Measurements from ENCODE around the gene POMP.
"Not testable (repeated sequence)": the region's sequence is repeated elsewhere in the genome, so short reads cannot be mapped to it uniquely, and the experiment has no call there.

The POMP gene

DNA sequence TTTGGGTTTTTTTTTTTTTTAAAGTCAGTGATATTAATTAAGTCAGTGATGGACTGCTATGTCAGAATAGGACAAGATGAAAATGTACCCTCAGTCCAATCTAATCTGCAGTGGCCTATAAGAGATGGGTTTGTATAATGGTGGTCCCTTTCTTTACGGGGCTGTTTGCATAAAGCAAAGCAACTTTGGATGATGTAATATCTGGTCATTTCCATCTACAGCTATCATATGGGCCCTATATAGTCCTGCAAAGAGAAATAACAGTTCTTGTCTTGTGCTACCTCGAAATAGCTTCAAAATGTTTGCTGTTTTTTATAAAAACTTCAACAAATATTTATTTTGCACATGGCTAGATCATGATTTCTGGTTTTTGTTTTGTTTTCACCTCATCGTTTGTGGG lies 20.2 kb upstream of the POMP start:
- DNase-seq, result no peak

DNA sequence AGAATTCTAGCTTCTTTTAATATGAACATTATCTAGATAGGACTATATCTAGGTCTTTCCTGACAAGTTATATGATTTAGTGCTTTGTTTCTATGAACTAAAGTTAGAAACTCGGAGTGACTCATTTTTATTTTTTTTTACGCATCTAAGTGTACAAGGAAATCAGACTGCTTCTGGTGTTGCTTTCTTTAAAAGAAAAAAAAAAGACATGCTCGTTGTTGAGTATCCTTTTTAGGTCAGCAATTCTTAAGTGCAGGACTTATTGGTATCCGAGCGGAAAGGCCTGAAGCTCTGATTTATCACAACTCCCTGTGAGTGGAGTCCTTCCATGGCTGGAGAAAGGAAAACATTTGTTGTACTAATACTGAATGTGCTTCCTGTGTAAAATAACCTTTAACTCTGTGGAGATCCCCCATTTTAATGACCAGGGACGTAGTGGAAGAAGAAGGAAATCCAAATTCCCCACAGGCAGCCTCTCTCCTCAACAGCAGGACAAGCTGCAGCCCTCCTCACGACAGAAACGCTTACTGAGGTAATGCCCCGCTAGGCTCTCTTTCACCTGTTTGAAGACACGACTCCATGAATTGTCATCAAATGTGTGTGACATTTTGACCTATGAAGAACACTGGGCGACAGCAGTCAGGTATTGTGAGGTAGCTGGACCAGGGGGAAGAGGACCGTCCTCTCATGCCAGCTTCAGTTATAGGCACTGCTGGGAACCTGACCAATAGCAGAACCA lies 17.9 kb upstream of the POMP start:
- DNase-seq, result no peak

DNA sequence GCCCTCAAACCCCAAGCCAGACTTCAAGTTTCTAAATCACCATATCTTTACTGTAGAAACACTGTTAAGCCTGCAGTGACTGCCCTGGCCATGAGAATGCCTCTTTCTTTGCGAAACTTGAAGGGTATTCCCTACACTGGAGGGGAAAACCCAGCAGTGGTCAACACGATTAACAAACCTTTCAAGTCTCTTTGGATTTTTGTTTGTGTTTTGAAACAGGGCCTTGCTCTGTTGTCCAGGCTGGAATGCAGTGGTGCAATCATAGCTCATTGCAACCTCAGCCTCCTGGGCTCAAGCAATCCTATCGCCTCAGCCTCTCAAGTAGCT lies 17.4 kb upstream of the POMP start:
- no peak for DNase-seq

DNA sequence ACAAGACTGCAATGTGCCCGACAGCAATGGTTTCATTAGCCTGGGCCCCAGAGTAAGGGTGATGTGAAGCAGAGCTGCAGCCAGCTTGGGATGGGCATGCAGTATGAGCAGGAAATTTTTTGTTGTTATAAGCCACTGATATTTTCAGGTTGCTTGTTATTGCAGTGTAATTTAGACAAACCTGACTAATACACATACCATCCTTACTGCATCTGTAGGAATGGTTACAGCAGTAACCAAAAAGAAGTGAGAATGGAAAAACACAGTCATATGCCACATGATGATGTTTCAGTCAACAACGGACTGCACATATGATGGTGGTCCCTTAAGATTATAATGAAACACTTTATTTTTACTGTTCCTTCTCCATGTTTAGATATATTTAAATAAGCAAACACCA lies 8.6 kb upstream of the POMP start:
- no peak for DNase-seq

DNA sequence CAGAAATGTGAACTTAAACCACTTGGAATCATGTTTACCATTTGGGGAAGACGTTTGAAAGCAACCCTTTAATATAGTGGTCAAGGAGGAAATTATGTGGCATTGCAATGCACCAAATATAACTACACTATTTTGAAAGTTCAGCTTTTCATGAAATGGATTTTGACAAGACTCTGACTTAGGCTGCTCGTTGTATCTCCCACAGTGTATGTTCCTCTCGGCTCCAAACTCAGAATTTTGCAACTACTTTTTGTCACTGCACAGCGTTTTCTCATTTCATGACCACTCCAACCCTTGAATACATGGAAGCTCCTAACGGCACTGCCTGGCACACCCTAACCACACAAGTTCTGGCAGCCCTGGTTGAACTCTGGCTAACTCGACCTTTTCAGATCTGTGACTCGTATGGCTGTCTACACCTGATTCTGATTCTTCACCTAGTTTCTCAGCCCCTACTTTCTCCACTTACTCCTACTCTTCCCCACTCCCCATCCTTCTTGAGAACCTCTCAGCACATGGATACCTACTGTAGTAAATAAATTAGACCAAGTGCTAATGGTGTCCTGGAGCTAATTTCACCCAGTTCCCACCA lies 7.0 kb upstream of the POMP start:
- no peak for DNase-seq

DNA sequence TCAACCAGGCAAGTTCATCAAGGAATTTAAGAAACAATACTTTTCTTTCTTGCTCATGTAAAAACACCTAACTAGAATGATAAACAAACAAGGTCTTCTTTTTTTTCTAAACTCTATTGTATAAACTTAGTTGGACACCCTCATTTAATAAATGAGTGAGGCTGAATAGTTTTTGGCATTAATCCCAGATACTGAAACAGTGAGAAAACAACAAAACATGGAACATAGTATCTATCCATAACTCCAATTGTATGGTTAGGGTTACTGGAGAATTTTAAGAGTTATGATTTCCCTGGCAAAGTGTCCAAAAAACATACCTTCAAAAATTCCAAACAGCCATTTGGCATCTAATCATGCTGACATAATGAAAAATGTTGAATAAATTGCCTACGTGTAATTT lies 5.8 kb upstream of the POMP start:
- DNase-seq, result no peak

DNA sequence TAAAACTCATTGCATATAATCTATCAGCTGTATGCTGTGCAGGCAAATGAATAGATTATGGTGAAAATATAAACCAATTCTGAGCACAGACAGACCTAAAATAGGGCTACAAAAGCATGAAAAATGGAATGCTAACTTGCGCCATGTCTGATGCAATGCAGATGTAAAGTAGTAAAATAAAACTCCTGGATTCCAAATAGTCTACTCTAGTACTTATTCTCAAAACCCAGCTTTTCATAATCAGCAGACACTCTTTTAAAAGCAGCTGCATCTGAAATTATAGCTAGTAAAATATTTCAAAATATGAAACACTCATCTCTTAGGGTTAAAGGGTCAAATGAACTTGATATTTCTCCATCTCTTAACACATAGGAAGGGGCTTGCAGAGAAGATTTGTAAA lies 4.7 kb upstream of the POMP start:
- DNase-seq, result no peak

DNA sequence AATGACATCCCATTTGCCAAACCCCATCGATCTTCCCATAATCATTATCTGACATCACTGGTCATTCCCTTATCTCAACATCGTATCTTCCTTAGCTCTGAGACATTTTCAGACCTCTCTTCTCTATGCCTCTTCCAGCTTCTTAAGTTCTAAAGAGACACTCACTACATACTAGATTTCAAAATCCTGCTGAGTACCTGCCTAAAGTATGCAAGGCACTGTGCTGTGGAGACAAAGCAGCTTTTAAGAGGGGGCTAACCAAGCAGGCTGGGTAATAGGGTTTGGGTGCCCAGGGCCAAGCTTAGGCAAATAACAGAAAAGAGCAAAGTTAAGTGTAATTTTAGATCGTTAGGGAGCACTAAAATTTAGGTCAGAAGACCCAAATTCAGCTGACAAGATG lies 3.4 kb upstream of the POMP start:
- no peak for DNase-seq

DNA sequence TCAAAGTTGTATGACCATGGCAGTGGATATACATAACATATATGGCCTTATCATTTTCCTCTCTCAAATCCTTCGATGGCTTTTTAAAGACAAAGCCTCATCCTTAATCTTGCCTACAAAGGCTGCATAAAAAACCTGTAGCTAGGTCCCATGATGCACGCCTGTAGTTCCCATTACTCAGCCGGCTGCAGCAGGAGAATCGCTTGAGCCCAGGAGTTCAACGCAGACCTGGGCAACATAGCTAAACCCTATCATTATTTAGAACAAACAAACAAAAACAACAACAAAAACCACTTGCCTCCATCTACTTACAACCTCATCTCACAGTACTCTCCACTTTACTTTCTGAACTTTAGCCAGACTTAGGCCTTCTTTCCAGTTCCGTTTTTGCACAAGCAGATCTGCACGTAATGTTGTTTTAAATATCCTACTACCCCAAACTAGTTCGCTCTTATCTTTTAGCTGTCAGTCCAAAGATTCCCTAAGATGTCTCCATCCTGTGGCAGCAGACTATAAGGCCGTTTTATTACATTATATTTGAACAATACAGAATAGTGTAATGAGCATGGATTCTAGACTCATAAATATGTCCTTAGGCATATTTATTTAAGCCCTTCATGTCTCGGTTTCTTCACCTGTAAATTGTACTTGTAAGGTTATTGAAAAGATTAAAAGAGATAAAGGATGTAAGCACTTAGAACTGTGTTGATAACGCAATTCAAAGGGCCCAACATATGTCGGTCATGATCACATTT lies 969 bp upstream of the POMP start:
- peak in 1 of 2 experiments; percentile 33 for DNase-seq

DNA sequence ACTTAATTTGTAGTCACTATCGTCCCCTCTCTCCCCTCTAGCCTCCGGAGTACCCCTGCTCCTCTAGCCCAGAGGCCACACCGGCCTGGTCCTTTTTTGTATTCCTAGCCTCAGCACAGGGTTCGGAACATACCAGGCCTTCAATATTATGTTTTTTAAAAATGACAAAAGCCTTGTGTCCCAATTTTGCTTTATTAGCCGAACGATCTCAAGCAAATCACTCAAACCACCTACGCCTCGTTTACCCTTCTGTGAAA lies 463 bp upstream of the POMP start:
- peak in 1 of 2 experiments; percentile 64 for DNase-seq

DNA sequence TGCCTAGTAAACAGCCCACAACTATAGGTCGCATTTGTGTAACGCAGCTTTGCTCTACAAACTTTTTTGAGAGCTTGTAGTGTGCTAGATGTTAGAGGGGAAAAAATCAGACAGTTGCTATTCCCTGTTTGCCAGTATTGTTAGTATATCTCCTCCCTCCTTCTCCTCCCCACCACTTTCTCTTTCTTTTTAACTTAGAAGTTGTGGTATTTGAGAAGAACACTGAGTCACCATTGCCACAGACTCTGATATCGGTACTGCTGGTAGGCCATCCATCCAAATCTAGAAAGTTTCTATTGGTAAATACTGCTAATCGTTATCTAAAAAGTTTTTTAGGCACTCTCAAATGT lies 666 bp downstream of the POMP start:
- DNase-seq, result no peak

DNA sequence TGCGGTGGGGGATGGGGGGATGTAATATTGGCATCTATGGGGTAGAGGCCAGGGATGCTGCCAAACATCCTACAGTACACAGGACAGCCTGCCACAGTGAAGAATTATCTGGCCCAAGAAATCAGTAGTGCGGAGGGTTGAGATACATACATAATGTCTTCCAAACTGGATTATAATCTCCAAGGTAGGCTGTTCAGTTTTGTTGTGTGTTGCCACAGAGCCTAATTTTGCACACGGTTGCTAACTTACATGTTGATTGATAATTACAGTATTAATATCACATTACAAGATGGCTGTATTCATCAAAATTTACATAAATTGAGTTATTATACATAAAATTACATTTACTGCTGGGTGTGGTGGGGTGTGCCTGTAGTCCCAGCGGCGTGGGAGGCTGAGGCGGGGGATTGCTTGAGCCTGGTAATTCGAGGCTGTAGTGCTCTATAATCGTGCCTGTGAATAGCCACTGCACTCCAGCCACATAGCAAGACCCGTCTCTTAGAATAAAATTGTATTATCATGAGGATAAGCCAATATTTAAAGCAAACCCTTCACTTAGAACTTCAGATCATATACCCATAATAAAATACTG lies 8.1 kb downstream of the POMP start:
- no peak for DNase-seq

DNA sequence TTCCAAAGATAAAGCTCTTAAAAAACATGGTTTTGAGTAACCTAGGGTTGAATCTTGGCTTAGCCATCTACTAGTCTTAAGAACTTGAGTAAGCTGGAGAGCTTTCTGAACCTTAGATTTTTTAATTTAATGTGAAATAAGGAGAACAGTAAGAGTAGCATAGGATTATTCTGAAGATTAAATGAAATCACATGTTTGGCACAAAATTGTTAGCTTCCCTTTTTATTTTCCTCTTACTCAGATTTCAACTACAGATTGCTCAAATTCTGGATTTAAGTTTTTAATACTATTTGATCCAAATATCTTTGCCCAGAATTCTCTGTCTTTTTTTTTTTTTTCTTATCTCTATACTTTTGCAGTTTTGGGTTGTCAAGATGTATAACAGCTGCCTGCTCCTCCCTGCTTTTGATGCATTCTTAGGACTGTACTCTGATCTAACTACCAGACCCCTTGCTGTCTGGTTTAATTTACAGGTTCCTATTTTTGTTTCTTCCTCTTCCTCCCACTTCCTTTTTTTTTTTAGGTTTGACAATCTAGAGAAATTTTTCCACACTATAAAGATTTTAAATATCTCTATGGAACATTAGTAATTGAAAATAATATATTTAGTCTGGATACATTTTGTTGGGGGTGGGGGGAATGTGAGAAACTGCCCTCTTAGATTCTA lies 12.3 kb downstream of the POMP start:
- DNase-seq, result no peak

DNA sequence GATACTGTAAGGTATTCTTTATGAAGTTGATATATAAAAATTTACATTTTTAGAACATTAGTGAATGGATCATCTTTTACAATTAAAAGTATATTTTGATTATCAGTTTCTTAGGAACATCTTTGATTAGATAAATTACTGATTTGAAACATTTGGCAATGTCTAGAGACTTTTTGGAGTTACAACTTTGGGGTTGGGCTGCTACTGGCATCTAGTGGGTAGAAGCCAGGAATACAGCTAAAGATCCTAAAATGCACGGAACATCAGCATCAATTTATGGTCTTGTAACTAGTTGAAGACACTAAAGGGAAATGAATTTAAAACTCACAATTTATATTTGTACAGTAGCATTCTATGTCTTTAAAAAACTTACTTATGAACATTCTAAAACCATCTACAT lies 19.9 kb downstream of the POMP start:
- no peak for DNase-seq

DNA sequence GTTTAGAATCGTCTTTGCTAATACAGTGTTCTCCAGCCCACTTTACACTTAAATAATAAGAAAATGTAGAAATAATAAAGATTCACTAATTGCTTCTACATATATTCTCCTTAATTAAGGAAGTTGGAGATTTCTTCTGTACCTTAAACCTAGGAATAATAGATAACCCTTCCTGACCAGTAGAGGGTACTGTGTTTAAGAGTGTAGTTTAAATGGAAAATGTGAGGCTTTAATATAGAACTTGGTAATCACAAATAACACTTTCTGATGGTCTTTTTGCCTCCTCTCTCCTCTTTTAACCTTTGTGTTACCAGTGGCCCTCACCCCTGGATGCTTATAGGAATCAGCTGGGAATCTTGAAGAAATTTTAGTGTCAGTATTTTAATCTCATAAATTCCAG lies 20.7 kb downstream of the POMP start:
- DNase-seq, result peak in 1 of 2 experiments; percentile 55

DNA sequence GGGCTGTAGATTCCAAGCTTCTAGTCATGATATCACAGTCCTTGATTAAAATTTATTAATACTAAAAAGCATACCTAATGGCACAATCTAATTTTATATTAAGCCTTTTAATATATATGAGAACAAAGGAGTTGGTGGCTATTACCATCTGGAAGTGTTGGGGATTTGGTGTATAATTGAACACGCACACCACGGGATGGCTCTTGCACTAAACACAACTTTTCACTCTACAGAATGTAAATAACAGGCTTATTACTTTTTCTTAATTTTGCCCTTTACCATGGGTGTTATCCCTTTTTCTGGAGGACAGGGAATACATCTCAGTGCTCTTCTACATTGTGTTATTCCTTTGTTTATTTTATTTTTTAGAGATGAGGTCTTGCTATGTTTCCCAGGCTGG lies 21.6 kb downstream of the POMP start:
- no peak for DNase-seq

DNA sequence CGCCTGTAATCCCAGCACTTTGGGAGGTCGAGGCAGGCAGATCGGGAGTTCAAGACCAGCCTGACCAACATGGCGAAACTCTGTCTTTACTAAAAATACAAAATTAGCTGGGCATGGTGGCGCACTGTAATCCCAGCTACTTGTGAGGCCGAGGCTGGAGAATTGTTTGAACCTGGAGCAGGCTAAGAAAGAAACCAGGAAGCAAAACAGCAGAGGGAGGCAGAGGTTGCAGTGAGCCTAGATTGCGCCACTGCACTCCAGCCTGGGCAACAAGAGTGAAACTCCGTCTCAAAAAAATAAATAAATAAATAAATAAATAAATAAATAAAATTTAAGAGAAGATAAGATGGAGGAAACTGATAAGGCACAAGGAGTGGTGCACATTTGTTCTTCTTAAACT lies 24.2 kb downstream of the POMP start:
- DNase-seq, result not testable (repeated sequence)

DNA sequence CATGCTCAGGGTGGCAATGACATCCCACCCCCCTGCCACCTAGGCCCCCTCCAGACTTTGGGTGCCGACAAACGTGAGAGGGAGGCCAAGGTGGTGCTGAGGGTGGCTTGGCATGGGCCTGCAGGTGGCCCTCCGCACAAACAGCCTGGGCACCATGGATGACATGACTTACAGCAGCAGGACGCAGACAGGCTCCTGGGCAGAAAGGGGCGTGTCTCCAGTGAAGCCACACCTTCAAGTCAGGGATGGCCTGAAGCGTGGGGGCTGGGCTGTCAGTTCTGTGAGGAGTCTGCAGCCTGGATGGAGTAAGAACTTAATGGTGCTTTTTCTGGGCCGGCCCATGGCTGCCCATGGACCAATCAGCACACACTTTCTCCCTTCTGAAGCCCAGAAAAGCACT lies 25.3 kb downstream of the POMP start:
- DNase-seq, result peak; percentile 19 to 45

DNA sequence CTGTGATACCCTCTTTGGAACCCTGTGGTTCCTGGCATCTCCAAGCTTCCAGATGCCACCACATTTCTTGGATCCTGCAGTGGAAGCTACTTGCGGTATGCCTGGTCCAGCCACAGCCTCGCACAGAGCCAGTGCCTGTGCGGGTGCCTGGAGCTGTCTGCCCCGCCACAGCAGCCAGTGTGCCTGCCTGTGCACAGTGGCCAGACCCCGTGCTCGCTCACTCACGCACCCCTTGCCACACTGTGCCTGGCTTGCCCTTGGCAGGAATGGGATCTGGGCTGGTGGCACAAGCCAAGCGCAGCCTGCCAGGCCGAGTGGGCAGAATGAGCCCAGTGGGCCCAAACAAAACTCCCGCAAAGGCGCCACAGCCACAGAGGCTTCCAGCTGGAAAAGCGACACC lies 26.2 kb downstream of the POMP start:
- DNase-seq, result no peak

DNA sequence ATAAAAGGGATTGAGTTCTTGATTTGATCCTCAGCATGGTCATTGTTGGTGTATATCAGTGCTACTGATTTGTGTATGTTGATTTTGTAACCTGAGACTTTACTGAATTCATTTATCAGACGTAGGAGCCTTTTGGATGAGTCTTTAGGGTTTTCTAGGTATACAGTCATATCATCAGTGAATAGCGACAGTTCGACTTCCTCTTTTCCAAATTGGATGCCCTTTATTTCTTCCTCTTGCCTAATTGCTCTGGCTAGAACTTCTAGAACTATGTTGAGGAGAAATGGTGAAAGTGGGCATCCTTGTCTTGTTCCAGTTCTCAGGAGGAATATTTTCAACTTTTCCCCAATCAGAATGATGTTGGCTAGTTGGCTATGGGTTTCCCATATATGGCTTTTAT lies 27.0 kb downstream of the POMP start:
- peak in 1 of 2 experiments; percentile 24 for DNase-seq

DNA sequence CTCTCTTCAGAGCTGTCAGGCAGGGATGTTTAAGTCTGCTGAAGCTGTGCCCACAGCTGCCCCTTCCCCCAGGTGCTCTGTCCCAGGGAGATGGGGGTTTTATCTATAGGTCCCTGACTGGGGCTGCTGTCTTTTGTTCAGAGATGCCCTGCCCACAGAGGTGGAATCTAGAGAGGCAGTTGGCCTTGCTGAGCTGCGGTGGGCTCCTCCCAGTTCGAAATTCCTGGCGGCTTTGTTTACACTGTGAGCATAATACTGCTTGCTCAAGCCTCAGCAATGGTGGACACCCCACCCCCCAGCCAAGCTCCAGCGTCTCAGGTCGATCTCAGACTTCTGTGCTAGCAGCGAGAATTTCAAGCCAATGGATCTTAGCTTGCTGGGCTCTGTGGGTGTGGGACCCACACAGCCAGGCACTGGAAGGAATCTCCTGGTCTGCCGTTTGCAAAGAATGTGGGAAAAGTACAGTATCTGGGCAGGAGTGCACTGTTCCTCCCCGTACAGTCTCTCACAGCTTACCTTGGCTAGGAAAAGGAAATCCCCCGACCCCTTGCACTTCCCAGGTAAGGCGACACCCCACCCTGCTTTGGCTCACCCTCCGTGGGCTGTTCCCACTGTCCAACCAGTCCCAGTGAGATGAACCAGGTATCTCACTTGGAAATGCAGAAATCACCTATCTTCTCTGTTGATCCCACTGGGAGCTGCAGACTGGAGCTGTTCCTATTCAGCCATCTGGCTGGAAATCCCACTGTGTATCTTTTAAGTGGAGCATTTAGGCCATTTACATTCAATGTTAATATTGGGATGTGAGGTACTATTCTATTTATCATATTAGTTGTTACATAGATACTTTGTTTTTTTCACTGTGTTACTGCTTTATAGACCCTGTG lies 34.9 kb downstream of the POMP start:
- peak; percentile 85 to 87 for DNase-seq

DNA sequence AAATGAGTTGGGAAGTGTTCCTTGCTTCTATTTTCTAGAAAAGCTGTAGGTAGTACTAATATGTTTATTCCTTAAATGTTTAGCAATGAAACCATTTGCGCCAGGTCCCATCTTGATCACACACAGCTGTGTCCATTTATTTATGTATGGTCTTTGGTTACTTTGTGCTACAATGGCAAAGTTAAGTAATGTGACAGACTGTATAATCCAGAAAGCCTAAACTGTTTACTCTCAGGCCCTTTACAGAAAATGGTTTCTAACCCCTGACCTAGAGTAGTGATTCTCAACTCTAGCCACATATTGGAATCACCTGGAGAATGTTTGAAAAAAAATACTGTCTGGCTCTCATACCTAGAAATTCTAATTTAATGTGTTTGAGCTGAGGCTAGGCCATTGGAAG lies 38.5 kb downstream of the POMP start:
- no peak for DNase-seq

DNA sequence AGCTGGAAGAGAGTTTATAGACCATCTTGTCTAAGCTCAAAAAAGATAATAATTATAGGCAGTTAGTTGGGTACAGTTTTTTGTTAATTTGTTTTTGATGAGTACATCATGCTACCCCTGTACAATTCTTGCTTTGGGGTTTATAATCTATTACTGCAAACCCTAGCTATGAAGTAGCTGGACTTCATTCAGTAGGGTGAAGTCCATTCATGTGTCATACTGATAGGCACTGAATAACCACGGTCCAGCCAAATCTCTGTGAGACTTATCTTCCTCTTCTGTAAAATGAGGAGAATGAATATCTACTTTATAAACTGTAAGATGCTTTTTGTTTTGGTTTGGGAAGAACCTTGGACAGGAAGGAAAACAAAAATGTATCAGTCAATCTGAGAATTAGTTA lies 40.3 kb downstream of the POMP start:
- DNase-seq, result no peak

Measured in NCI-H526 (cell line).